Measurements from ENCODE around the gene NLGN2.
A peak's percentile ranks its signal among the peaks of the same experiment; 100 is the strongest.

NLGN2 gene

GRCh38 chr17:7444682-7445618 lies 37.3 kb downstream of the NLGN2 start, which contains the start of gene CHRNB1:
CHRNB1 (plus strand) TSS chr17:7445061; CDS start chr17:7445128, 67 bp downstream.
- H3K9me3 ChIP-seq (ENCODE audit: control insufficient read depth, low read length): no peaks in the 10 kb centered on the region
- peaks cover 65% of the 10 kb centered on the region for H3K27me3 ChIP-seq (ENCODE audit: control insufficient read depth, insufficient read depth, low read length)
- H3K4me3 ChIP-seq (ENCODE audit: low read length): peak within 1 kb of the TSS; percentile 33

GRCh38 chr17:7445619-7445968 lies 37.9 kb downstream of the NLGN2 start:
- H3K9me3 ChIP-seq (ENCODE audit: control insufficient read depth, low read length): no peaks in the 10 kb centered on the region
- no peaks in the 10 kb centered on the region for H3K36me3 ChIP-seq (ENCODE audit: control insufficient read depth, insufficient read depth, low read length)
- peak overlapping the region; percentile 37 for H3K9ac ChIP-seq (ENCODE audit: low read length)
- peaks cover 58% of the 10 kb centered on the region for H3K27me3 ChIP-seq (ENCODE audit: control insufficient read depth, insufficient read depth, low read length)
- H3K4me3 ChIP-seq (ENCODE audit: low read length): peak overlapping the region; percentile 33
- H3K4me1 ChIP-seq (ENCODE audit: control insufficient read depth, insufficient read depth, low read length): peaks cover 19% of the 10 kb centered on the region

More at GRCh38 chr17:7444682-7445618, 37.3 kb downstream of the NLGN2 start, which contains the start of gene CHRNB1:
- H3K4me1 ChIP-seq (ENCODE audit: control insufficient read depth, insufficient read depth, low read length): peaks cover 25% of the 10 kb centered on the region
- peak within 1 kb of the TSS; percentile 37 for H3K9ac ChIP-seq (ENCODE audit: low read length)
- no peaks in the 10 kb centered on the region for H3K36me3 ChIP-seq (ENCODE audit: control insufficient read depth, insufficient read depth, low read length)

GRCh38 chr17:7448461-7448860 lies 40.8 kb downstream of the NLGN2 start:
- no peaks in the 10 kb centered on the region for H3K36me3 ChIP-seq (ENCODE audit: control insufficient read depth, insufficient read depth, low read length)
- no peak overlapping the region for H3K4me3 ChIP-seq (ENCODE audit: low read length)
- H3K4me1 ChIP-seq (ENCODE audit: control insufficient read depth, insufficient read depth, low read length): peaks cover 14% of the 10 kb centered on the region
- H3K9ac ChIP-seq (ENCODE audit: low read length): no peak overlapping the region
- no peaks in the 10 kb centered on the region for H3K9me3 ChIP-seq (ENCODE audit: control insufficient read depth, low read length)
- peaks cover 35% of the 10 kb centered on the region for H3K27me3 ChIP-seq (ENCODE audit: control insufficient read depth, insufficient read depth, low read length)

- no peaks in the 10 kb centered on the region for H3K9me3 ChIP-seq (ENCODE audit: control insufficient read depth, low read length)
- no peak overlapping the region for H3K9ac ChIP-seq (ENCODE audit: low read length)
- H3K4me1 ChIP-seq (ENCODE audit: control insufficient read depth, insufficient read depth, low read length): peaks cover 5% of the 10 kb centered on the region
- no peak overlapping the region for H3K4me3 ChIP-seq (ENCODE audit: low read length)
- no peaks in the 10 kb centered on the region for H3K27me3 ChIP-seq (ENCODE audit: control insufficient read depth, insufficient read depth, low read length)
- H3K36me3 ChIP-seq (ENCODE audit: control insufficient read depth, insufficient read depth, low read length): no peaks in the 10 kb centered on the region
Measured at GRCh38 chr17:7459961-7460545, 52.4 kb downstream of the NLGN2 start.

GRCh38 chr17:7460850-7461660 lies 53.4 kb downstream of the NLGN2 start:
- H3K9ac ChIP-seq (ENCODE audit: low read length): no peak overlapping the region
- H3K4me3 ChIP-seq (ENCODE audit: low read length): no peak overlapping the region
- H3K9me3 ChIP-seq (ENCODE audit: control insufficient read depth, low read length): no peaks in the 10 kb centered on the region
- H3K4me1 ChIP-seq (ENCODE audit: control insufficient read depth, insufficient read depth, low read length): peaks cover 5% of the 10 kb centered on the region
- H3K36me3 ChIP-seq (ENCODE audit: control insufficient read depth, insufficient read depth, low read length): no peaks in the 10 kb centered on the region
- H3K27me3 ChIP-seq (ENCODE audit: control insufficient read depth, insufficient read depth, low read length): no peaks in the 10 kb centered on the region

GRCh38 chr17:7462474-7463371 lies 55.1 kb downstream of the NLGN2 start:
- H3K9ac ChIP-seq (ENCODE audit: low read length): no peak overlapping the region
- H3K36me3 ChIP-seq (ENCODE audit: control insufficient read depth, insufficient read depth, low read length): peaks cover 4% of the 10 kb centered on the region
- no peaks in the 10 kb centered on the region for H3K4me1 ChIP-seq (ENCODE audit: control insufficient read depth, insufficient read depth, low read length)
- H3K4me3 ChIP-seq (ENCODE audit: low read length): no peak overlapping the region
- H3K9me3 ChIP-seq (ENCODE audit: control insufficient read depth, low read length): no peaks in the 10 kb centered on the region
- H3K27me3 ChIP-seq (ENCODE audit: control insufficient read depth, insufficient read depth, low read length): no peaks in the 10 kb centered on the region

GRCh38 chr17:7463372-7463846 lies 55.8 kb downstream of the NLGN2 start:
- Histone ChIP-seq H3K27me3 (ENCODE audit: control insufficient read depth, insufficient read depth, low read length) (no peaks in the 10 kb centered on the region), H3K36me3 (ENCODE audit: control insufficient read depth, insufficient read depth, low read length) (peaks cover 4% of the 10 kb centered on the region), H3K9me3 (ENCODE audit: control insufficient read depth, low read length) (no peaks in the 10 kb centered on the region), H3K4me3 (ENCODE audit: low read length) (no peak overlapping the region), H3K9ac (ENCODE audit: low read length) (no peak overlapping the region), H3K4me1 (ENCODE audit: control insufficient read depth, insufficient read depth, low read length) (no peaks in the 10 kb centered on the region)

GRCh38 chr17:7464081-7464480 lies 56.4 kb downstream of the NLGN2 start:
- Histone ChIP-seq H3K9ac (ENCODE audit: low read length) (no peak overlapping the region), H3K36me3 (ENCODE audit: control insufficient read depth, insufficient read depth, low read length) (peaks cover 4% of the 10 kb centered on the region), H3K27me3 (ENCODE audit: control insufficient read depth, insufficient read depth, low read length) (no peaks in the 10 kb centered on the region), H3K9me3 (ENCODE audit: control insufficient read depth, low read length) (no peaks in the 10 kb centered on the region), H3K4me1 (ENCODE audit: control insufficient read depth, insufficient read depth, low read length) (no peaks in the 10 kb centered on the region), H3K4me3 (ENCODE audit: low read length) (no peak overlapping the region)

- Histone ChIP-seq H3K4me1 (ENCODE audit: control insufficient read depth, insufficient read depth, low read length) (no peaks in the 10 kb centered on the region), H3K9ac (ENCODE audit: low read length) (no peak overlapping the region), H3K36me3 (ENCODE audit: control insufficient read depth, insufficient read depth, low read length) (peaks cover 4% of the 10 kb centered on the region), H3K27me3 (ENCODE audit: control insufficient read depth, insufficient read depth, low read length) (no peaks in the 10 kb centered on the region), H3K4me3 (ENCODE audit: low read length) (no peak overlapping the region), H3K9me3 (ENCODE audit: control insufficient read depth, low read length) (no peaks in the 10 kb centered on the region)
Measured at GRCh38 chr17:7465597-7466275, 58.1 kb downstream of the NLGN2 start.

GRCh38 chr17:7466318-7466638 lies 58.6 kb downstream of the NLGN2 start:
- no peaks in the 10 kb centered on the region for H3K9me3 ChIP-seq (ENCODE audit: control insufficient read depth, low read length)
- H3K27me3 ChIP-seq (ENCODE audit: control insufficient read depth, insufficient read depth, low read length): no peaks in the 10 kb centered on the region
- no peak overlapping the region for H3K9ac ChIP-seq (ENCODE audit: low read length)
- H3K36me3 ChIP-seq (ENCODE audit: control insufficient read depth, insufficient read depth, low read length): peaks cover 4% of the 10 kb centered on the region
- H3K4me1 ChIP-seq (ENCODE audit: control insufficient read depth, insufficient read depth, low read length): no peaks in the 10 kb centered on the region
- no peak overlapping the region for H3K4me3 ChIP-seq (ENCODE audit: low read length)
